Stimulated activated effector memory CD8-positive, alpha-beta T cell treated with anti-CD3 and anti-CD28 coated beads, Interleukin-12 subunit alpha, Interleukin-12 subunit beta, amount 100 ng/mL, for 72 hours (primary cell): Measurements from ENCODE around the gene ABCG2.

Experiments
- ATAC-seq: fragments of 150-1000 bp; cut with Tn5 transposase; 2 replicates; pipeline ENCODE4 v1.10.0; 2021
- DNase-seq, 2 donors: peaks; one replicate each; pipeline ENCODE4 v3.0.0; 2021 to 2022; ENCODE audit warnings: low spot score in 2 of 2
- H3K27ac Mint-ChIP-seq: one replicate; pipeline ENCODE4 v1.8.0; 2022; ENCODE audit warnings: mild to moderate bottlenecking, mixed read lengths
- H3K36me3 Mint-ChIP-seq: one replicate; pipeline ENCODE4 v1.8.0; 2022; ENCODE audit warnings: mild to moderate bottlenecking, mixed read lengths
- H3K4me1 Mint-ChIP-seq: one replicate; pipeline ENCODE4 v1.8.0; 2022; ENCODE audit warnings: mixed read lengths
- H3K4me3 Mint-ChIP-seq: one replicate; pipeline ENCODE4 v1.8.0; 2022; ENCODE audit warnings: mild to moderate bottlenecking, mixed read lengths
- H3K9me3 Mint-ChIP-seq: one replicate; pipeline ENCODE4 v1.8.0; 2022; ENCODE audit warnings: mixed read lengths

The ABCG2 gene

GRCh38 chr4:88040707-88041106 is 117.7 kb downstream of the ABCG2 start:
- no peak for ATAC-seq
- Mint-ChIP-seq H3K4me1 (no peaks in the 10 kb centered on the region), H3K36me3 (peaks cover 24% of the 10 kb centered on the region), H3K4me3 (no peak overlapping the region), H3K27ac (no peak overlapping the region), H3K9me3 (no peaks in the 10 kb centered on the region)
- no peak for DNase-seq
